GM12872 (cell line): ENCODE results near the gene TTC28.

ENCODE experiments used
- CTCF ChIP-seq: IDR thresholded peaks from 3 replicates; pipeline ENCODE4 v1.5.1; 2011; ENCODE audit warnings: low read depth, mild to moderate bottlenecking, low read length, moderate library complexity; ENCODE audit not compliant: insufficient read depth

TTC28 gene

GRCh38 chr22:28034760-28035401 lies 644.8 kb downstream of the TTC28 start:
- no peak for TF ChIP-seq CTCF

DNA sequence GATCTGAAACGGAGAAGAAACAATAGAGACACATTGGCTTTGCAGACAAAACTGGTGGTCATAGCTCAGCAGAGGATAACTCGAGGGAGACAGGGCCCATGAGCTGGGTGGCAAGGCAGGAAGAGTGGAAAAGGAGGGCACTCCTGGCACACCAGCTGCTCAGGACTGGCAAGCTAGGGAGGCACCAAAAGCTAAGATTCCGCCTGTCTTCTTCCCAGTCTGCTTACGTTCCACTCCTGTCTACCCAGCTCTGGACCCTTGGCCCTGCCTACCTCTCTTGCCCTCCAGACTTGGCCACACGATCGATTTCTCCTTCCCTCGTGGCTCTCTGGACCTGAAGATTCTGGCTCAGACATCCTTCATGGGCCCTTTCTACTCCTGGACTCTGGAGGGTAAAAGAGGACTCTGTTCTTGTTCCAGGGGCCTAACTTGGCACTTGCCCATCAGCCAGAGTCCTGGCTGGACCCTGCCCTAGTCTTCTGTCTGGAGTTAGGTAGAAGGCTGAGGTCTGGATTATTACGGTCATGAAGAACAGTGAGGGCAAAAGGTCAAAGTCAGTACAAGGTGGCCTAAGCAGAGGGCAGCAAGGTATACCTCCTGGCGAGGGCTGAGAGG lies 645.4 kb downstream of the TTC28 start:
- no peak for TF ChIP-seq CTCF

GRCh38 chr22:28032861-28033260 lies 646.8 kb downstream of the TTC28 start:
- no peak for TF ChIP-seq CTCF

- no peak for TF ChIP-seq CTCF
Measured at GRCh38 chr22:28031383-28031922, 648.2 kb downstream of the TTC28 start.

DNA sequence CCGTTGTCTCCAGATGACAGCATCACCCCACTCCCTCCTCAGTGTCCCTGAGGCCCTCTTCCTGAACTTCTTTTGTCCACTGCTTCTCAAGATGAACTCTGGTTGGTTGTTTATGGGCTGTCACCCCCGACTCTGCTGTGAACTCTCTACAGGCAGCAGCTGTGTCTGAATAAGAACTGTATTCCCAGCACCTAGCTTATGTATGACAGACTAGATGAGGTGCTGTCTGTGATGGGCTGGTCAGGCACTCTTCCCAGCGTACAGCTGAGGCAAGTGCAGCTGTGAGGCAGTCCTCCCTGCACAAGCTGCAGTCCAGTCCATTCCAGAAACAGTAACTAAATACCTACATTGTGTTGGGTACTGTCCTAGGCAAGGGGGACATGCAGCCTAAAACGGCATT lies 649.2 kb downstream of the TTC28 start:
- no peak for TF ChIP-seq CTCF

DNA sequence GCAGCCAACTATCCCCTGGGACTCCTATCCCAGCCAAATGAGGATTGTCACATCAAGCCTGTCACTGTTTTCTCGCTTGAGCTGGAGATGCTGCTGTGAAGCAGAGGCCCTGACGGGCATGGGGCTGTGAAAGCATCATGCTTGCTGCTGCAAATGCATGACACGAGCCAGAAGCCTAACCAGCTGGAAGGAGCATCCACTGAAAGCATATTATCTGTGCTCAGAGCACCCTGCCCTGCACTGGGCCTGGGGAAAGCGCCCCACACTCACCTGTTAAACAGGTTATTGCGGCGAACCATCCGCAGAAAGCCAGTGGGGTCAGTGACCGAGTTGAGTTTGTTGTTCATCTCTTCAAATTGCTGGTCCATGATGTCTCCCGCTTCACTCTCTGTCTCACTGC lies 649.7 kb downstream of the TTC28 start:
- TF ChIP-seq CTCF = no peak

- no peak for TF ChIP-seq CTCF
Measured at GRCh38 chr22:28029201-28029948, 650.3 kb downstream of the TTC28 start.
